DND-41 (cell line): ENCODE results near the gene STK32B.

Source experiments
- CTCF ChIP-seq: IDR thresholded peaks from 2 replicates; pipeline ENCODE4 v1.5.1; 2012; ENCODE audit warnings: borderline replicate concordance, low read length, moderate library complexity, mild to moderate bottlenecking; ENCODE audit not compliant: poor library complexity, severe bottlenecking; ENCODE audit errors: extremely low read depth
- EZH2 ChIP-seq: IDR thresholded peaks from 3 replicates; pipeline ENCODE4 v1.6.1; 2012; ENCODE audit warnings: borderline replicate concordance, low read depth, mild to moderate bottlenecking, moderate library complexity, low read length, inconsistent platforms; ENCODE audit not compliant: severe bottlenecking

- TF ChIP-seq CTCF (no peak), EZH2 (no peak)
Observed at GRCh38 chr4:5292101-5292500, 240.8 kb downstream of the STK32B start.
